Natural killer cell (primary cell): ENCODE measurements around the gene TMEM270. TPM values are rescaled to one million over a fixed set of nuclear protein-coding genes. Genes with fewer than 3 reads are reported as not detected.

Experiments used
- ATAC-seq, 3 donors: fragments of 150-1000 bp in 2 of 3; fragments of 200-7000 bp in 1 of 3; cut with Tn5 transposase; 1 replicate in 1 of 3; 2 replicates in 2 of 3; pipeline ENCODE4 v1.10.0; 2021; ENCODE audit warnings: mild to moderate bottlenecking in 2 of 3, moderate library complexity in 2 of 3
- DNase-seq, 2 donors: peaks; one replicate each; pipeline versions ENCODE4 v3.0.0 to v3.0.0-alpha.2; 2013 to 2021; ENCODE audit warnings: mixed read lengths in 1 of 2
- H3K27ac ChIP-seq: one replicate; pipeline ENCODE4 v1.5.1; 2013; ENCODE audit warnings: mild to moderate bottlenecking, low read length
- H3K27me3 ChIP-seq: one replicate; pipeline ENCODE4 v1.6.1; 2013; ENCODE audit warnings: low read length; ENCODE audit not compliant: control insufficient read depth, insufficient read depth
- H3K36me3 ChIP-seq: one replicate; pipeline ENCODE4 v1.6.1; 2013; ENCODE audit warnings: low read length; ENCODE audit not compliant: control insufficient read depth, insufficient read depth
- H3K4me1 ChIP-seq: one replicate; pipeline ENCODE4 v1.6.1; 2013; ENCODE audit warnings: low read length; ENCODE audit not compliant: control insufficient read depth, insufficient read depth
- H3K4me3 ChIP-seq: one replicate; pipeline ENCODE4 v1.5.1; 2013; ENCODE audit warnings: low read length
- H3K9me3 ChIP-seq: one replicate; pipeline ENCODE4 v1.6.1; 2013; ENCODE audit warnings: low read length; ENCODE audit not compliant: control insufficient read depth, insufficient read depth
- H3K27ac Mint-ChIP-seq, 2 donors: one replicate each; pipeline ENCODE4 v1.8.0; 2022; ENCODE audit warnings: mild to moderate bottlenecking in 2 of 2, mixed read lengths in 2 of 2, moderate library complexity in 1 of 2
- H3K27me3 Mint-ChIP-seq, 2 donors: one replicate each; pipeline ENCODE4 v1.8.0; 2022; ENCODE audit warnings: low read depth in 2 of 2, mixed read lengths in 2 of 2
- H3K36me3 Mint-ChIP-seq: one replicate; pipeline ENCODE4 v1.8.0; 2022; ENCODE audit warnings: mixed read lengths
- H3K4me1 Mint-ChIP-seq, 2 donors: one replicate each; pipeline ENCODE4 v1.8.0; 2022; ENCODE audit warnings: mixed read lengths in 2 of 2
- H3K4me3 Mint-ChIP-seq: one replicate; pipeline ENCODE4 v1.8.0; 2022; ENCODE audit warnings: mild to moderate bottlenecking, moderate library complexity, mixed read lengths
- H3K9me3 Mint-ChIP-seq, 2 donors: one replicate each; pipeline ENCODE4 v1.8.0; 2022; ENCODE audit warnings: mixed read lengths in 2 of 2
- WGBS: methylation state at CpG from one replicate; pipeline ENCODE4 v1.1.7; 2013; ENCODE audit warnings: missing lambda C conversion rate; ENCODE audit not compliant: insufficient coverage; 5-methylcytosine and 5-hydroxymethylcytosine counted together
- intact Hi-C: fragments of 100-400 bp; cut with micrococcal nuclease; formaldehyde crosslinking; loops from one replicate; pipeline ENCODE4 v1.14.2; 2022
- total RNA-seq, 4 donors: library from RNA; stranded (reverse); fragments of 120-200 nt in 1 of 4; gene quantifications; one replicate each; pipeline versions ENCODE4 v1.2.3 to v1.2.4, GENCODE V29; 2013 to 2022
- TF ChIP-seq, protein P1 (sequence below): fragments of 200-600 bp; IDR thresholded peaks from one replicate; pipeline ENCODE4 v1.8.0; 2022; ENCODE audit warnings: antibody characterized with exemption

TMEM270 gene
- total RNA-seq, 3 donors from 2014 or later (not counting 1 experiment from before 2014, with no cell fraction given): not detected

GRCh38 chr7:73888959-73889358 is 28.0 kb downstream of the TMEM270 start:
- Mint-ChIP-seq H3K9me3 (no peaks in the 10 kb centered on the region), H3K27ac (no peak overlapping the region), H3K4me1 (peaks cover 0 to 5% of the 10 kb centered on the region in 2 donors), H3K27me3 (peaks cover 20 to 24% of the 10 kb centered on the region in 2 donors), H3K36me3 (no peaks in the 10 kb centered on the region), H3K4me3 (no peak overlapping the region)
- ATAC-seq (no peak), DNase-seq (no peak)
- TF ChIP-seq, protein P1, sequence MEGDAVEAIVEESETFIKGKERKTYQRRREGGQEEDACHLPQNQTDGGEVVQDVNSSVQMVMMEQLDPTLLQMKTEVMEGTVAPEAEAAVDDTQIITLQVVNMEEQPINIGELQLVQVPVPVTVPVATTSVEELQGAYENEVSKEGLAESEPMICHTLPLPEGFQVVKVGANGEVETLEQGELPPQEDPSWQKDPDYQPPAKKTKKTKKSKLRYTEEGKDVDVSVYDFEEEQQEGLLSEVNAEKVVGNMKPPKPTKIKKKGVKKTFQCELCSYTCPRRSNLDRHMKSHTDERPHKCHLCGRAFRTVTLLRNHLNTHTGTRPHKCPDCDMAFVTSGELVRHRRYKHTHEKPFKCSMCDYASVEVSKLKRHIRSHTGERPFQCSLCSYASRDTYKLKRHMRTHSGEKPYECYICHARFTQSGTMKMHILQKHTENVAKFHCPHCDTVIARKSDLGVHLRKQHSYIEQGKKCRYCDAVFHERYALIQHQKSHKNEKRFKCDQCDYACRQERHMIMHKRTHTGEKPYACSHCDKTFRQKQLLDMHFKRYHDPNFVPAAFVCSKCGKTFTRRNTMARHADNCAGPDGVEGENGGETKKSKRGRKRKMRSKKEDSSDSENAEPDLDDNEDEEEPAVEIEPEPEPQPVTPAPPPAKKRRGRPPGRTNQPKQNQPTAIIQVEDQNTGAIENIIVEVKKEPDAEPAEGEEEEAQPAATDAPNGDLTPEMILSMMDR: no peak
- Histone ChIP-seq H3K27ac (no peak overlapping the region), H3K4me1 (no peaks in the 10 kb centered on the region), H3K4me3 (no peak overlapping the region), H3K36me3 (no peaks in the 10 kb centered on the region), H3K9me3 (no peaks in the 10 kb centered on the region), H3K27me3 (peaks cover 3% of the 10 kb centered on the region)
- intact Hi-C loops: no loop called here
- 83% methylated on average over 5 of the region's 6 CpGs for WGBS

- intact Hi-C loops: no loop called here
- no peaks in the 10 kb centered on the region for H3K9me3 Mint-ChIP-seq
- no peak overlapping the region for H3K4me3 ChIP-seq
Measured at GRCh38 chr7:73890555-73891147, 29.7 kb downstream of the TMEM270 start.

DNA sequence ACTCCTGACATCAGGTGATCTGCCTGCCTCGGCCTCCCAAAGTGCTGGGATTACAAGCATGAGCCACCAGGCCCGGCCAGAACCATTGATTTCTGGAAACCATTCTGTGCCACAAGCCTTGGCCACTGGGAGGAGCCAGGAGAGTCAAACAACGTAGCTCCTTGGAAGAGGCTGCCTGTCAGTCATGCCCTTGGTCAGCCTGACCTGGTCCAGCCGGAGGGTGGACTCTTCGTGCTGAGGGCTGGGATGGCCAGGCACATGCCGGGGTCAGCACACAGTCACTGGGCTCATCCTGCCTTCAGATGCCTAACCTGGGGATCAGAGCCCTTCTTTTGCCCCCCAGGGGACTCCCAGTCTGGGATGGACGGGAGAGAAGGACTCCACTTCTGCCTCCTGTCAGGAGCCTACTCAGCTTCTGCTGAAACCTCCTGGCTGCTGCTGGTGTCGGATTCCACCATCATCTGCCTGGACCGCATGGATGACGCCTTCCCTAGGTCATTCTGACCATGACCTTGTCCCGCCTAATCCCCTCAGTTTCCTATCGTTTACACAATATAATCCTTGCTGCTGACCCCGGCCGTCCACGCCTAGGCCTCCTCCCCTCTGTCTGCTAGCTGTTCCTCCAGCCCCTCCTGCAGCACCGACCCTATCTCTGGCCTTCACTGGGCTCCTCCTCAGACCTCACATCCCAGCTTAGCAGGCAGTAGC is 30.4 kb downstream of the TMEM270 start:
- DNase-seq: no peak
- WGBS: 88% methylated on average over 16 of the region's 16 CpGs
- peaks cover 12 to 15% of the 10 kb centered on the region in 2 donors for H3K27me3 Mint-ChIP-seq
- Histone ChIP-seq H3K27ac (no peak overlapping the region), H3K4me3 (no peak overlapping the region), H3K36me3 (no peaks in the 10 kb centered on the region), H3K27me3 (peaks cover under 1% of the 10 kb centered on the region), H3K4me1 (no peaks in the 10 kb centered on the region), H3K9me3 (no peaks in the 10 kb centered on the region)
- intact Hi-C loops: no loop called here
- no peaks in the 10 kb centered on the region for H3K9me3 Mint-ChIP-seq
- ATAC-seq: no peak
- no peak overlapping the region for H3K4me3 Mint-ChIP-seq
- TF ChIP-seq, protein P1: no peak
- H3K36me3 Mint-ChIP-seq: no peaks in the 10 kb centered on the region
- H3K27ac Mint-ChIP-seq: no peak overlapping the region
- no peaks in the 10 kb centered on the region for H3K4me1 Mint-ChIP-seq

More at GRCh38 chr7:73890555-73891147, 29.7 kb downstream of the TMEM270 start:
- Mint-ChIP-seq H3K27ac (no peak overlapping the region), H3K36me3 (no peaks in the 10 kb centered on the region), H3K4me3 (no peak overlapping the region), H3K27me3 (peaks cover 16 to 22% of the 10 kb centered on the region in 2 donors), H3K4me1 (peaks cover 0 to 5% of the 10 kb centered on the region in 2 donors)
- Histone ChIP-seq H3K9me3 (no peaks in the 10 kb centered on the region), H3K36me3 (no peaks in the 10 kb centered on the region), H3K27me3 (peaks cover 3% of the 10 kb centered on the region), H3K4me1 (no peaks in the 10 kb centered on the region), H3K27ac (no peak overlapping the region)
- no peak for DNase-seq
- 91% methylated on average over 14 of the region's 16 CpGs for WGBS
- TF ChIP-seq, protein P1: no peak
- no peak for ATAC-seq
